ENCODE measurements around the gene CDH2. TPM values are rescaled to one million over a fixed set of nuclear protein-coding genes. Genes with fewer than 3 reads are reported as not detected.

CDH2 gene
- total and polyA plus RNA-seq, 4 donors = 14.2 to 49.5 (median 26.4) TPM

DNA sequence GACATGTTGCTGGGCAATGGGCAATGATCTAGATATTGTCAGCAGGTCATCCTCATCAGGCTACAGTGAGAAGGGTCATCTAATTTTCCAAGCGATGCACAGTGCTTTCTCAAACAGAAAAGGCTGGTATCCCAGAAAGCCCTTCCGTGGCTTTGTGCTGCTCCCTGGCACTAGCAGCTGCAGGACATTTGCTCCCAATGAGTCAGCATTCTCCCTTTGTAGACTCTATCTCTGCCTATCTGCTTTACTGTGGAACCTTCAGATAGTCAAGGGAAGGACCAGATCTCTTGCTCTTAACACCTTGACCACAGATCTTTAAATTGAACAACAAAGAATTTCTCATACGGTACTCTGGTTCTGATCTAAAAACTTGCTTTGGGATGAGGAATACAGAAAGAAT lies 101.4 kb downstream of the CDH2 start:
- no peak overlapping the region for H3K4me3 ChIP-seq (ENCODE audit: low read depth in 1 of 3, low read length in 3 of 3)
- H3K27me3 ChIP-seq (ENCODE audit: control insufficient read depth in 4 of 4, insufficient read depth in 4 of 4, low read length in 3 of 4) = no peaks in the 10 kb centered on the region
- no peak for TF ChIP-seq HNF4G (IDR thresholded peaks at IDR 0.05)
- no peak for TF ChIP-seq GABPA (IDR thresholded peaks at IDR 0.05 in 1 of 2, conservative IDR thresholded peaks at IDR 0.05 in 1 of 2)
- TF ChIP-seq, protein P1, sequence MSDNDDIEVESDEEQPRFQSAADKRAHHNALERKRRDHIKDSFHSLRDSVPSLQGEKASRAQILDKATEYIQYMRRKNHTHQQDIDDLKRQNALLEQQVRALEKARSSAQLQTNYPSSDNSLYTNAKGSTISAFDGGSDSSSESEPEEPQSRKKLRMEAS (IDR thresholded peaks at IDR 0.05) = no peak
- TF ChIP-seq, protein P2, sequence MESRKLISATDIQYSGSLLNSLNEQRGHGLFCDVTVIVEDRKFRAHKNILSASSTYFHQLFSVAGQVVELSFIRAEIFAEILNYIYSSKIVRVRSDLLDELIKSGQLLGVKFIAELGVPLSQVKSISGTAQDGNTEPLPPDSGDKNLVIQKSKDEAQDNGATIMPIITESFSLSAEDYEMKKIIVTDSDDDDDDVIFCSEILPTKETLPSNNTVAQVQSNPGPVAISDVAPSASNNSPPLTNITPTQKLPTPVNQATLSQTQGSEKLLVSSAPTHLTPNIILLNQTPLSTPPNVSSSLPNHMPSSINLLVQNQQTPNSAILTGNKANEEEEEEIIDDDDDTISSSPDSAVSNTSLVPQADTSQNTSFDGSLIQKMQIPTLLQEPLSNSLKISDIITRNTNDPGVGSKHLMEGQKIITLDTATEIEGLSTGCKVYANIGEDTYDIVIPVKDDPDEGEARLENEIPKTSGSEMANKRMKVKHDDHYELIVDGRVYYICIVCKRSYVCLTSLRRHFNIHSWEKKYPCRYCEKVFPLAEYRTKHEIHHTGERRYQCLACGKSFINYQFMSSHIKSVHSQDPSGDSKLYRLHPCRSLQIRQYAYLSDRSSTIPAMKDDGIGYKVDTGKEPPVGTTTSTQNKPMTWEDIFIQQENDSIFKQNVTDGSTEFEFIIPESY (IDR thresholded peaks at IDR 0.05) = no peak
- TF ChIP-seq HNF4A (conservative IDR thresholded peaks at IDR 0.05) = peak in 1 of 2 donors; percentile 11
- no peak for TF ChIP-seq NR2F2 (IDR thresholded peaks at IDR 0.05)
- H3K36me3 ChIP-seq (ENCODE audit: control insufficient read depth in 4 of 4, insufficient read depth in 3 of 4, low read depth in 1 of 4, low read length in 3 of 4) = no peaks in the 10 kb centered on the region
- no peak overlapping the region for H3K9ac ChIP-seq (ENCODE audit: low read depth in 1 of 2, low read length in 2 of 2)
- no peaks in the 10 kb centered on the region for H3K9me3 ChIP-seq (ENCODE audit: control insufficient read depth in 4 of 4, low read length in 3 of 4)
- DNase-seq (ENCODE audit: low spot score) = no peak
- H3K27ac ChIP-seq (ENCODE audit: low read depth in 1 of 2, low read length in 2 of 2) = no peak overlapping the region
- peaks cover 5 to 20% (median 8%) of the 10 kb centered on the region in 4 donors for H3K4me1 ChIP-seq (ENCODE audit: control insufficient read depth in 4 of 4, insufficient read depth in 4 of 4, low read length in 3 of 4)
- WGBS = 93% methylated on average over 3 of the region's 3 CpGs

DNA sequence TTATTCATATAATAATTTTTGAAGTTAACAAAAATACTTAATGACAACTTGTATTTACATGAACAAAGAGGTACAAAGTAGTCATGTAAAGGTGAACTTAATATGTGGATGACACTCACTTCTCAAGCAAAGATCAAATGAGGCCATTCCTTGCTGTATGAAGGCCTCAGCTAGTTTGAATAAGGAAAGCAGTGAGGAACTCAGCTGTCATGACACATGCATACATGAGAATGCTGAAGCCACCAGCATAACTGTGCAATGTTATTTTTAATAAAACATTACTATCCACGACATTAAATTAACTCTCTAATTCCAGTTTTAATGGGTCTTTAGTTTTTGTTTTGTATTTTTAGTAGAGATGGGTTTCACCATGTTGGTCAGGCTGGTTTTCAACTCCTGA lies 102.9 kb downstream of the CDH2 start:
- Histone ChIP-seq H3K27me3 (ENCODE audit: control insufficient read depth in 4 of 4, insufficient read depth in 4 of 4, low read length in 3 of 4) (no peaks in the 10 kb centered on the region), H3K9ac (ENCODE audit: low read depth in 1 of 2, low read length in 2 of 2) (no peak overlapping the region), H3K27ac (ENCODE audit: low read depth in 1 of 2, low read length in 2 of 2) (no peak overlapping the region), H3K9me3 (ENCODE audit: control insufficient read depth in 4 of 4, low read length in 3 of 4) (no peaks in the 10 kb centered on the region), H3K4me1 (ENCODE audit: control insufficient read depth in 4 of 4, insufficient read depth in 4 of 4, low read length in 3 of 4) (peaks cover 5 to 20% (median 6%) of the 10 kb centered on the region in 4 donors), H3K4me3 (ENCODE audit: low read depth in 1 of 3, low read length in 3 of 3) (no peak overlapping the region), H3K36me3 (ENCODE audit: control insufficient read depth in 4 of 4, insufficient read depth in 3 of 4, low read depth in 1 of 4, low read length in 3 of 4) (no peaks in the 10 kb centered on the region)
- no peak for TF ChIP-seq RXRA (IDR thresholded peaks at IDR 0.05)
- TF ChIP-seq HNF4G (IDR thresholded peaks at IDR 0.05) = no peak
- TF ChIP-seq EGR1 (IDR thresholded peaks at IDR 0.05; ENCODE audit: low read depth in 2 of 2) = no peak
- no peak for TF ChIP-seq FOXA1 (IDR thresholded peaks at IDR 0.05)
- no peak for TF ChIP-seq FOXA2 (IDR thresholded peaks at IDR 0.05)
- TF ChIP-seq JUND (IDR thresholded peaks at IDR 0.05) = no peak
- TF ChIP-seq RAD21 (IDR thresholded peaks at IDR 0.05) = no peak
- TF ChIP-seq YY1 (IDR thresholded peaks at IDR 0.05) = no peak
- TF ChIP-seq, protein P3, sequence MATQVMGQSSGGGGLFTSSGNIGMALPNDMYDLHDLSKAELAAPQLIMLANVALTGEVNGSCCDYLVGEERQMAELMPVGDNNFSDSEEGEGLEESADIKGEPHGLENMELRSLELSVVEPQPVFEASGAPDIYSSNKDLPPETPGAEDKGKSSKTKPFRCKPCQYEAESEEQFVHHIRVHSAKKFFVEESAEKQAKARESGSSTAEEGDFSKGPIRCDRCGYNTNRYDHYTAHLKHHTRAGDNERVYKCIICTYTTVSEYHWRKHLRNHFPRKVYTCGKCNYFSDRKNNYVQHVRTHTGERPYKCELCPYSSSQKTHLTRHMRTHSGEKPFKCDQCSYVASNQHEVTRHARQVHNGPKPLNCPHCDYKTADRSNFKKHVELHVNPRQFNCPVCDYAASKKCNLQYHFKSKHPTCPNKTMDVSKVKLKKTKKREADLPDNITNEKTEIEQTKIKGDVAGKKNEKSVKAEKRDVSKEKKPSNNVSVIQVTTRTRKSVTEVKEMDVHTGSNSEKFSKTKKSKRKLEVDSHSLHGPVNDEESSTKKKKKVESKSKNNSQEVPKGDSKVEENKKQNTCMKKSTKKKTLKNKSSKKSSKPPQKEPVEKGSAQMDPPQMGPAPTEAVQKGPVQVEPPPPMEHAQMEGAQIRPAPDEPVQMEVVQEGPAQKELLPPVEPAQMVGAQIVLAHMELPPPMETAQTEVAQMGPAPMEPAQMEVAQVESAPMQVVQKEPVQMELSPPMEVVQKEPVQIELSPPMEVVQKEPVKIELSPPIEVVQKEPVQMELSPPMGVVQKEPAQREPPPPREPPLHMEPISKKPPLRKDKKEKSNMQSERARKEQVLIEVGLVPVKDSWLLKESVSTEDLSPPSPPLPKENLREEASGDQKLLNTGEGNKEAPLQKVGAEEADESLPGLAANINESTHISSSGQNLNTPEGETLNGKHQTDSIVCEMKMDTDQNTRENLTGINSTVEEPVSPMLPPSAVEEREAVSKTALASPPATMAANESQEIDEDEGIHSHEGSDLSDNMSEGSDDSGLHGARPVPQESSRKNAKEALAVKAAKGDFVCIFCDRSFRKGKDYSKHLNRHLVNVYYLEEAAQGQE (IDR thresholded peaks at IDR 0.05) = no peak
- no peak for TF ChIP-seq HNF4A (conservative IDR thresholded peaks at IDR 0.05)
- TF ChIP-seq, protein P2 (IDR thresholded peaks at IDR 0.05) = no peak
- TF ChIP-seq, protein P4, sequence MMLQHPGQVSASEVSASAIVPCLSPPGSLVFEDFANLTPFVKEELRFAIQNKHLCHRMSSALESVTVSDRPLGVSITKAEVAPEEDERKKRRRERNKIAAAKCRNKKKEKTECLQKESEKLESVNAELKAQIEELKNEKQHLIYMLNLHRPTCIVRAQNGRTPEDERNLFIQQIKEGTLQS (IDR thresholded peaks at IDR 0.05) = no peak
- TF ChIP-seq, protein P1 (IDR thresholded peaks at IDR 0.05) = no peak
- TF ChIP-seq GABPA (IDR thresholded peaks at IDR 0.05 in 1 of 2, conservative IDR thresholded peaks at IDR 0.05 in 1 of 2) = no peak
- no peak for TF ChIP-seq TAF1 (conservative IDR thresholded peaks at IDR 0.05)
- no peak for DNase-seq (ENCODE audit: low spot score)
- 86% methylated on average over 1 of the region's 1 CpG for WGBS
